HG03520 (cell line): ENCODE data around the gene ALG11.
"Not testable (repeated sequence)": the region's sequence is repeated elsewhere in the genome, so short reads cannot be mapped to it uniquely, and the experiment has no call there.

Experiments used
- ATAC-seq: cut with Tn5 transposase; IDR thresholded peaks from one replicate; pipeline ENCODE4 v1.9.1; 2021; ENCODE audit warnings: mild to moderate bottlenecking, moderate library complexity; ENCODE audit not compliant: unreplicated experiment

The ALG11 gene

DNA sequence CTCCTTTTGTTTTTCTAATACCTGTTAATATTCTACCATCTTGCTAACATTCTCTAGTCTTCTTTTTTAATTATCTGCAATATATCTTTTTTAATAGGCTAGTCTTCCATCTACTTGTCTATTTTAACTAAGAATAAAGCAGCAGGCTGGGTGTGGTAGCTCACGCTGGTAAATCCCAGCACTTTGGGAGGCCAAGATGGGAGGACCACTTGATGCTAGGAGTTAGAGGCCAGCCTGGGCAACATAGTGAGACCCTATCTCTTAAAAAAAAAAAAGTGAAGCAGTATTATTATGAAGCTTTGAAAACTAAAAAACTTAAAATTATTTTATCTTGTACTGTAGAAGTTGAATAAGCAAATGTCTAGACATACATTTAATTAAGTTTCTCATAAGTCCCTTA lies 15.6 kb downstream of the ALG11 start:
- no peak for ATAC-seq

DNA sequence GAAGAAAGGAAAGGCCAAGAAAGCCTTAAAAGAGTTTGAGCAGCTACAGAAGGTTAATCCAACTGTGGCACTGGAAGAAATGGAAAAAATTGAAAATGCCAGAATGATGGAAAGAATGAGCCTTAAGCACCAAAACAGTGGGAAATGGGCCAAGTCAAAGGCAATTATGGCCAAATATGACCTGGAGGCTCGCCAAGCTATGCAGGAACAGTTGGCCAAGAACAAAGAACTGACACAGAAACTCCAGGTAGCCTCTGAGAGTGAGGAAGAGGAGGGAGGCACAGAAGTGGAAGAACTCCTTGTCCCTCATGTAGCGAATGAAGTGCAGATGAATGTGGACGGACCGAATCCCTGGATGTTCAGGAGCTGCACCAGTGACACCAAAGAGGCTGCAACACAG lies 17.4 kb downstream of the ALG11 start:
- ATAC-seq: no peak

DNA sequence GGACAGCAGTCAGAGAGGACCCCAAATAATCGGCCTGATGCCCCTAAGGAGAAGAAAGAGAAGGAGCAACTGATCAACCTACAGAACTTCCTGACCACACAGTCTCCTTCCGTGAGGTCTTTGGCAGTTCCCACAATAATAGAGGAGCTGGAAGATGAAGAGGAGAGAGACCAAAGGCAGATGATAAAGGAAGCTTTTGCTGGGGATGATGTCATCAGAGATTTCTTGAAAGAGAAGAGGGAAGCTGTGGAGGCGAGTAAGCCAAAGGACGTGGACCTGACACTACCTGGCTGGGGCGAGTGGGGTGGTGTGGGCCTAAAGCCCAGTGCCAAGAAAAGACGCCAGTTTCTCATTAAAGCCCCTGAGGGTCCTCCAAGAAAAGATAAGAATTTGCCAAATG lies 18.2 kb downstream of the ALG11 start:
- ATAC-seq: not testable (repeated sequence)

DNA sequence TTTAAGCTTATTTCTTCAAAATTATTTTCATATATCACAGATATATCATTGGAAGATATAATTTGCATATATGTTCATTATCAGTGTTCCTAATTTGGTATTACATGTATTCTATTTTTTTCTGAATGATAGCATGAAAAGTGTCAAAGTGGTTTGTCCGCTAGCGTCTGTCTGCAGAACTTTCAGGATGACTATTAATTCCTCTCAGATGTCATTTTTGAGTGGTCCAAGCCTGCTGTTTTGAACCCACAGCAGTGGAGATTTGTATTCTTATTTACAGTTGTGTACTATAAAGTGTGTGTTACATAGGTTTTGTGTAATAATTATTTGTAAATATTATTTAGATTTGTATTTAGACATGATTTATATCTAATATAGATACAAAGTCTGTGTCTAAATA lies 20.8 kb downstream of the ALG11 start:
- no peak for ATAC-seq

DNA sequence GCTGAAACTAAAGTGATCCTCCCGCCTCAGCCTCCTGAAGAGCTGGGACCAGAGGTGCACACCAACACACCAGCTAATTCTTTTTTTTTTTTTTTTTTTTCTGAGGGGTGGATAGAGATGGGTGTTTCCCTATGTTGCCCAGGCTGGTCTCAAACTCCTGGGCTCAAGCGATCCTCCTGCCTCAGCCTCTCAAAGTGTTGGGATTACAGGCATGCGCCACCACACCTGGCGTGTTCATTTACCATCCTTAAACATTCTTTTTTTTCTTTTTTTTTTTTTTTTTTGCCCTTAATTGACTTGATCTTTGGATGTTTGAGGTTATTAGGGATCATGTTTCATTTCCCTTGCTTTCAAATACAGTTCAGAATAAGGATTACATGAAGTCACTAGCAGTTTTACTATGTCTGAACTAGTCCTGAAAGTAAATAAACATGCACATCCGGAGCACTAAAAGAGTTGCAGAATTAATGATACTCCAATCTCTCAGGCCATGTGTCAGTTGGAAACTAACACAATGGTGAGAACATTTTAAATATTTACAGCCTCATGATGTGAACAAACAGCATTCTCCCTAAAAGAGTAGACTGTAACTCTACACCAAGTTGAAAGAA lies 22.5 kb downstream of the ALG11 start:
- no peak for ATAC-seq

DNA sequence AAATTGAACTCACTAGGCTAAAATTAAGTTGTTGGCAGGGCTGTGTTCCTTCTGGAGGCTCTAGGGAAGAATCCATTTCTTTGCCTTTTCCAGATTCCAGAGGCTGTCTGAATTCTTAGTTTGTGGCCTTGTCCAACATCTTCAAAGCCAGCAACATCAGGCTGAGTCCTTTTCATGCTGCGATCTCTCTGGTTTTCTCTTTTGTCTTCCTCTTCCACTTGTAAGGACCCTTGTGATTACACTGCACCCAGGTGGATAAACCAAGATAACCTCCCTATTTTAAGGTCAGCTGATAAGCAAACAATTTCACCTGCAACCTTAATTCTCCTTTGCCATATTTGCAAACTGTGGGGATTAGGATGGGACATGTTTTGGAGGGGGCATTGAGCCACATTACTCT lies 23.8 kb downstream of the ALG11 start:
- no peak for ATAC-seq

DNA sequence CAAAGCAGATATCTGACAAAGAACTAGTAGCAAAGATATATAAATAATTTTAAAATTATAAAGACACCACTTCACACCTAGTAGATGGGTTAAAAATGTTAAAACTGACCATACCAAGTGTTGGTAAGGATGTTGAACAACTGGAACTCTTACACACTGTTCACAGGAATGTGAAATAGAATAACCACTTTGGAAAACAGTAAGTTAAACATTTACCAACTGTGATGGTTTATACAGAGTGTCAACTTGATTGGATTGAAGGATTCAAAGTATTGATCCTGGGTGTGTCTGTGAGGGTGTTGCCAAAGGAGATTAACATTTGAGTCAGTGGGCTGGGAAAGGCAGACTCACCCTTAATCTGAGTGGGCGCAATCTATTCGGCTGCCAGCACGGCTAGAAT lies 31.5 kb downstream of the ALG11 start:
- no peak for ATAC-seq

DNA sequence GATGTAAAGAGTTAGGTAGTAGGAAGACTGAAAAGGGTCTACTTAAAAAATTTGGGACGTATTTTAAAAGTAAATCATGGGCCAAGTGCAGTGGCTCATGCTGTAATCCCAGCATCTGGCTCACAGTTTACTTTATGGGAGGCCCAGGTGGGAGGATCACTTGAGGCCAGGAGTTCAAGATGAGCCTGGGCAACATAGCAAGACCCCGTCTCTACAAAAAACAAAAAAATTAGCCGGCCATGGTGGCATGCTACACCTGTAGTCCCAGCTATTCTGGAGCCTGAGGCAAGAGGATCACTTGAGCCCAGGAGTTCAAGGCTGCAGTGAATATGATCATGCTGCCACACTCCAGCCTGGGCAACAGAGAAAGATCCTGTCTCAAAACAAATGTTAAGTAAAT lies 35.3 kb downstream of the ALG11 start:
- no peak for ATAC-seq

DNA sequence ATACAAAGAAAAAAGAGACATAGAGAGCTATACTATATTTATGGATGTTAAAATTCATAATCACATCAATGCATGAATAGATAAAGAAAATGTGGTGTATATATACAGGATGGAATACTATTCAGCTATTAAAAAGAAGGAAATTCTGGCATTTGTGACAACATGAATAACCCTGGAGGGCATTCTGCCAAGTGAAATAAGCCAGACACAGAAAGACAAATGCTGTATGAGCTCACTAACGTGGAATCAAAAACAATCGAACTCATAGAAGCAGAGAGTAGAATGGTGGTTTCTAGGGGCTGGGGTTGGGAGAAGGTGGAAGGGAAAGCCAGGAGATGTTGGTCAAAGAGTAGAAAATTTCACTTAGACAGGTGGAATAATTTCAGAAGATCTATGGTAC lies 36.3 kb downstream of the ALG11 start:
- ATAC-seq: no peak

DNA sequence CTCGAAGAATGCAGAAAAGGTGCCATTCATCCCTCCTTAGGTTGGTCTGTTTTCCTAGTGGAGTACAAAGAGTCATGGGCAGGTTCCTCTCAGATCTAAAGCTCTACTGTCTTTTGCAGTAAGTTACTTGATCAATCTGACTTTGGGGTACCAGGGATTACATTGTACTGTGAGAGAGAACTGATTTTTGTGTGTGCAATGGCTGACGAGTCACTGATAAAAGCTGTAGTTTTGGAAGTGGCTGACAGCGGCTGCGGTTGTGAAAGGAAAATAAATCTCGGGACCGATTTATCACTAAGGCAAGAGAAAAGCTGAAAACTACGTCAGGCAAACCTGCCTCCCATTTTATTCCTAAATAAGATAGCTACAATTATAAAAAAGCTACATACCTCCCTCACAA lies 39.2 kb downstream of the ALG11 start:
- ATAC-seq: no peak

DNA sequence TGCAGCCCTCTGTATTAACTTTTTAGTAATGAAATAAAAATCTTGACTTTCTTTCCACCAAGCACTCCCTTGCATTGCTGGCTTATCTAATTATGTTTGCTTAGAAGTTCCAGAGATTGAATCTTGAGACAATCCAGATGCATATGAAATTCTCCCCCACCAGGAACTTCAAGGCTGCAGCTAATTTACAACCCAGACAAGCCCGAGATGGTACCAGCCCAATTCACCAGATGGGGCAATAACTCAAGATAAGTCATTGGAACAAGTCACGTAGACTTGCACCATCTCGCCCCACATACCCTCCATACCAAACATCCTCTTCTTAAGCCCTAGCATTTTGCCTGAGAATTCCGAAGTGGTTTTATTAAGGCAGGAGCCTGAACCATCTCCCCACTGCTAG lies 41.3 kb downstream of the ALG11 start:
- ATAC-seq: no peak

DNA sequence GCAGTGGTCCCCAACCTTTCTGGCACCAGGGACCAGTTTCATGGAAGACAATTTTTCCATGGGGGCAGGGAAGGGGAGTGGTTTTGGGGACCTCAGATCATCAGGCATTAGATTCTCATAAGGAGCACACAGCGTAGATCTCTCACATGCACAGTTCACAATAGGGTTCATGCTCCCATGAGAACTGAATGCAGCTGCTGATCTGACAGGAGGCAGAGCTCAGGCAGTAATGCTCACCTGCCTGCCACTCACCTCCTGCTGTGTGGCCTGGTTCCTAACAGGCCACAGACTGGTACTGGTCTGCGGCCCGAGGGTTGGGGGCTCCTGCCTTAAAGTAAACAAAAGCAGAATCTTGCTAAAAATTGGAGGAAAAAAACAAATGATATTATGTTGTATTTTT lies 48.9 kb downstream of the ALG11 start:
- not testable (repeated sequence) for ATAC-seq

DNA sequence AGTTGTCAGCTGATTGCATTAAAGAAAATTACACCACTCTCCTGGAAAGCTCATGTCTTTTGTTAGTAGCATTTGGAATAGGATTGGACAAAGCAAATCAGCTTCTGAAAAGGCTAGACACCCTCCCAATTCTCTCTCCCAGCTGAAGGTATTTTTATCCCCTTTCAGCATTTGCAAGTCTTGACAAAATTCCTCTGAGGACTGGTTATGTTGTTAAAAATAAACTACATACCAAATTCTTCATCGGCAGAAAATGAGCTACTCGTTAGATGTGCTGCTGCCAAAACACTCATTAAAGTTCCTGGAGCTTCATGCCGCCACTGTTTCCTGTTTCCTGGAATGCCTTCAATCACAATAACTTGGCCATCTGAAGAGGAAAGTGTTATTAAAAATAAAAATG lies 49.4 kb downstream of the ALG11 start:
- no peak for ATAC-seq

DNA sequence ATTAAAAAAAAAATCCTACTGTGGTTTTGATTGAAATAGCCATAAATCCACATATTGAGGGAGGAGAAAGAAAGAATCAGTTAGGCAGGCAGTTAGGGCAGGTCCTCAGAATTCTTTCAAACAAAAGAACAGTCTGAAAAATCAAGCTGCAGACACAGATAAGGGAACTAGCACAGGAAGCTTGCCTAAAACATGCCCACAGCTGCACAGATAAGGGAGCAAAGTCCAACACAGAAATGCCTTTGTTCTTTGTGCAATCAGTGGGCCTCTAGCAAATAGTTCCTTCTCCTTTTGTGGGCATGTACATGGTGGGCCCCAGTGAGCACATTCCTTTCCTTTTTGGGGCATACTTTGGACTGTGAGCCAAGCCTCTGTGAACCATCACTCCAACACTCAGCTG lies 55.0 kb downstream of the ALG11 start:
- ATAC-seq: no peak

DNA sequence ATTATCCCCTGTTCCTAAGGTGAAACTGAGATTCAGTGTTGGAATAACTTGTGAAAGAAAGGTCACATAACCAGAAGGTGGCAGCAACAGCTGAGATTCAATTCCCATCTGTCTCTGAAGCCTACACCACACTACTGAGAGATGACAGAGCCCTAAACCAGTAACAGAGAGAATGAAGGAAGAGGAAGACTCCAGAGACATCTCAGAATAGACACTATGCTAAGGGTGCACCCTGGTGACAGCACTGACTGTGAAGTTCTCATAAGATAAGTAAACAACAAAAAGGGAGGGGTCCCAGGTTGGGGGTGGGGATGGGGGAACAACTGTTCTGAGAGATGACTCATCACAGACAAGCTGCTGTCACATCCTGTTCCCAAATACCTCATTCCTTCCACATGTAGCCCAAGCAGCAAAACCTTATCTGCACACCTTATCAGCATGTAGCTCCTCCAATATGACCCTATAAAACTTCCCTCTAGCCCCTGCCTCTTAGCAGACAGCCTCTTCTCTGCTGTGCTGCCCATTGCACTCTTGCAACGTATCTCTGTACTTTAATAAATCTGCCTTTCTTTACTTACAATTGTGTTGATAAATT lies 58.8 kb downstream of the ALG11 start:
- ATAC-seq: no peak
